ENCODE data around the gene CDC123.
"Not testable (repeated sequence)": the region's sequence is repeated elsewhere in the genome, so short reads cannot be mapped to it uniquely, and the experiment has no call there.

The CDC123 gene

DNA sequence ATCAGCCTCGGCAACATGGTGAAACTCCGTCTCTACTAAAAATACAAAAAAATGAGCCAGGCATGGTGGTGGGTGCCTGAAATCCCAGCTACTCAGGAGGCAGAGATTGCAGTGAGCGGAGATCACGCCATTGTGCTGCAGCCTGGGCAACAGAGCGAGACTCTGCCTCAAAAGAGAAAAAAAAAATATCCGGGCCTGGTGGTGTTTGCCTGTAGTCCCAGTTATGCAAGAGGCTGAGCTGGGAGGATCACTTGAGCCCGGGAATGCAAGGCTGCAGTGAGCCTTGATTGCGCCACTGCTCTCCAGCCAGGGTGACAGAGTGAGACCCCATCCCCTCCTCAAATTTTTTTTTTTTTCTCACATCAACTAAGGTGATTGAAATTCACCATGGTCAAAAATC, 42.8 kb downstream of the CDC123 start:
- DNase-seq (ENCODE audit: insufficient read length) (no peak), FAIRE-seq (no peak)
- TF ChIP-seq POLR2A (IDR thresholded peaks at IDR 0.05; ENCODE audit: low read depth, low read length) (no peak), POLR2AphosphoS5 (IDR thresholded peaks at IDR 0.05; ENCODE audit: low read depth, low read length) (no peak), TAF1 (IDR thresholded peaks at IDR 0.05; ENCODE audit: borderline replicate concordance, low read depth, low read length) (no peak)

DNA sequence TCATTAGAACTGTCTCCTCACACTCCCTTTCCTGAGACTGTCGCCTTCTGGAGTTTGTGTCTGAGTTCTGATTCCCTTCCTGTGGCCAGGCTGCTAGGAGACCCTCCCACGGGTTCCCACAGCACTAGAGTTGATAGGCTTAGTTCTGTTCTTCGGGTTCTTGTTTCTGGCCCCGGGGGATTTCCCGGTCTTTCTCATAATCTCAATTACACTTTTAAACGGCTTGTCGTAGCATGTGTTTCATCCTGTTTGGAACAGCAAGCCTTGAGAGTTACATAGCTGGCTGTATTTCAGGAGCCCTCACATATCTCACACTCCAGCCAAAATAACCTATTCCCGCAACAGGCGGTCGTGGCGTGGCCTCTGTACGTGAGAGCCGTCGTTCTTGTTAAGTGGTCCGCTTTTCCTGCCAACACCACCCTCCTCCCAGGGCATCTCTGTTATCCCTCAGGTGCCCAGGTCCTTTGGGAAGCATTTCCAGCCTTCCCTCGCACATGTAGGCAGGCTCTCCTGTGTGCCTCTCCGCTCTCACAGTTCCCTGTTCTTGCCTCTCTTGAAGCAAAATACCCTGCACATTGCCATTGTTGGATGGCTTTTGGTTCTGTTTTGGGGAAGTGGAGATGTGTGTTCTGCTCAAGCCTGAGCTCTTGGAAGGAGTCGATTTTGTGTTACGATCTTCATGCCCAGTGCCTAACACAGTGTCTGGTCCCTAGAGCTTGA, 46.0 kb downstream of the CDC123 start:
- TF ChIP-seq POLR2A (IDR thresholded peaks at IDR 0.05; ENCODE audit: low read depth, low read length) (no peak), TAF1 (IDR thresholded peaks at IDR 0.05; ENCODE audit: borderline replicate concordance, low read depth, low read length) (no peak), POLR2AphosphoS5 (IDR thresholded peaks at IDR 0.05; ENCODE audit: low read depth, low read length) (no peak)
- FAIRE-seq: peak; percentile 82
- DNase-seq (ENCODE audit: insufficient read length): no peak

DNA sequence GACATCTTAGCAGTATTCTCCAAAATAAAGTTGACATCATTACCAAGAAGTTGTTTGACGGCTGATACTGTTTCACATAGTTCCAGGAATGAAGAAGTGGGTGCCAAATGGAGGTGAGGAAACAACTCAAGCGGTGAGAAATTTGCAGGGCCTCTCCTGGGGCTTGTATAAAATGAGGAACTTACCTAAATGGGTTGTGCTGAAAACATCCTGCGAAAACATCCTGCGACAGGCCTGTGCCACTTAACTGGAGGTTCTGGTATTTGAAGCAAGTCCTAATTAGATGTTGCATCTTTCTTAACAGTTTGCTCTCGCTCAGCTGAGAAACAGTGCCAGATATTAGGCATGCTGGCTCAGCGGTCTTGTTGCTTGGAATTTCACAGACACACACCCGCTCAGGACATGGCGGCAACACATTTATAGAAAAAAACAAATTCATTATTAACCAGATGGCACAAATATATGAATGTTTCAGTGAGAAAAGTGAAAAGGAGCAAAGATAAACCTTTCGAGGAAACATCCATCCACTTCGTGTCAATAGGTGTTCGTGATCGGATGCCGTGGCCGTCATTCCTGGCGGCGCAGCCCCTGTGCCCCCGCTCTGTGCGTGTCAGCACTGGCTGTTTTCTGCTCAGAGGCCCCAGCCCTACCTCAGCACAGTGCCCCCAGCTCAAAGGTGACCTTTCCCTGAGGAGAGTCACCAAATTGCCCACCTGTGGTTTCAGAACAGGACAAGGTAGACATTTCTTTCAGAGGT, 48.1 kb downstream of the CDC123 start:
- FAIRE-seq (no peak), DNase-seq (ENCODE audit: insufficient read length) (no peak)
- TF ChIP-seq POLR2A (IDR thresholded peaks at IDR 0.05; ENCODE audit: low read depth, low read length): no peak
- no peak for TF ChIP-seq TAF1 (IDR thresholded peaks at IDR 0.05; ENCODE audit: borderline replicate concordance, low read depth, low read length)
- no peak for TF ChIP-seq POLR2AphosphoS5 (IDR thresholded peaks at IDR 0.05; ENCODE audit: low read depth, low read length)

DNA sequence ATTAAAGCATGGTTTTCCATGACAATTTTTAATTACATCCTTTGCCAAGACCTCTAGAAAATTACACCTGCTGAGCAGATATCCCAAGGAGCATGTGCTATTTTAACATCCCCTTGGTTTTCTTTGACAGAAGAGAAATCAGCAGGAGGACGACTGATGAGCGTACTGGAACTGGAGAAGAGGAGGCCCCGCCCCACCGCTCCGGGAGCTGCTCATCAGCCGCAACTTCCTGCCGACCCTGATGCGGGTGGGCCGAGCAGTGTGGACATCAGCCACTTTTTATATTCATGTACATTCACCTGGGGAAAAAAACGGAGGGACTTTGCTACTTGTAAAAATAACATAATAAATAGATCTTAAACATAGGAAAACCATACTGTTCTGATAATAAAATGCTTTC, 54.2 kb downstream of the CDC123 start:
- DNase-seq (ENCODE audit: insufficient read length) (no peak), FAIRE-seq (no peak)
- TF ChIP-seq POLR2AphosphoS5 (IDR thresholded peaks at IDR 0.05; ENCODE audit: low read depth, low read length) (no peak), TAF1 (IDR thresholded peaks at IDR 0.05; ENCODE audit: borderline replicate concordance, low read depth, low read length) (no peak), POLR2A (IDR thresholded peaks at IDR 0.05; ENCODE audit: low read depth, low read length) (no peak)

DNA sequence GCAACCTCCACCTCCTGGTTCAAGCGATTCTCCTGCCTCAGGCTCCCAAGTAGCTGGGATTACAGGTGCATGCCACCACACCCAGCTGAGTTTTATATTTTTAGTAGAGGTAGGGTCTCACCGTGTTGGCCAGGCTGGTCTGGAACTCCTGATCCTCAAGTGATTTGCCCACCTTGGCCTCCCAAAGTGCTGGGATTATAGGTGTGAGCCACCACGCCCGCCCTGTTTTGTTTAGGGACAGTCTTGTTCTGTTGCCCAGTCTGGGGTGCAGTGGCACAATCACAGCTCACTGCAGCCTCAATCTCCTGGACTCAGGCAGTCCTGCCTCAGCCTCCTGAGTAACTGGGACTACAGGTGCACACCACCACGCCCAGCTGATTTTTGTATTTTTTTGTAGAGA, 54.7 kb downstream of the CDC123 start:
- not testable (repeated sequence) for FAIRE-seq; DNase-seq (ENCODE audit: insufficient read length)

DNA sequence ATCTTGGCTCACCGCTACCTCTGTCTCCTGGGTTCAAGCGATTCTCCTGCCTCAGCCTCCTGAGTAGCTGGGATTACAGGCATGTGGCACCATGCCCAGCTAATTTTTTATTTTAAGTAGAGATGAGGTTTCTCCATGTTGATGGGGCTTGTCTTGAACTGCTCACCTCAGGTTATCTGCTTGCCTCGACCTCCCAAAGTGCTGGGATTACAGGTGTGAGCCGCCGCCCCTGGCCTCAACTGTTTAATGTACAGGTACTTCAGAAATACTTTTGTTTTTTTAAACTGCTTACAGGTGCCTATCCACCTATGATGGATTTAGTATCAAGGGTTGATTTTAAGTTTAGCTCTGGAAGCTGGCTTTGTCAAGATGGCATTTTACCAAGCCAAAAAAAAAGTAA, 55.6 kb downstream of the CDC123 start:
- no peak for TF ChIP-seq TAF1 (IDR thresholded peaks at IDR 0.05; ENCODE audit: borderline replicate concordance, low read depth, low read length)
- no peak for TF ChIP-seq POLR2A (IDR thresholded peaks at IDR 0.05; ENCODE audit: low read depth, low read length)
- TF ChIP-seq POLR2AphosphoS5 (IDR thresholded peaks at IDR 0.05; ENCODE audit: low read depth, low read length): no peak
- DNase-seq (ENCODE audit: insufficient read length) (no peak), FAIRE-seq (no peak)

DNA sequence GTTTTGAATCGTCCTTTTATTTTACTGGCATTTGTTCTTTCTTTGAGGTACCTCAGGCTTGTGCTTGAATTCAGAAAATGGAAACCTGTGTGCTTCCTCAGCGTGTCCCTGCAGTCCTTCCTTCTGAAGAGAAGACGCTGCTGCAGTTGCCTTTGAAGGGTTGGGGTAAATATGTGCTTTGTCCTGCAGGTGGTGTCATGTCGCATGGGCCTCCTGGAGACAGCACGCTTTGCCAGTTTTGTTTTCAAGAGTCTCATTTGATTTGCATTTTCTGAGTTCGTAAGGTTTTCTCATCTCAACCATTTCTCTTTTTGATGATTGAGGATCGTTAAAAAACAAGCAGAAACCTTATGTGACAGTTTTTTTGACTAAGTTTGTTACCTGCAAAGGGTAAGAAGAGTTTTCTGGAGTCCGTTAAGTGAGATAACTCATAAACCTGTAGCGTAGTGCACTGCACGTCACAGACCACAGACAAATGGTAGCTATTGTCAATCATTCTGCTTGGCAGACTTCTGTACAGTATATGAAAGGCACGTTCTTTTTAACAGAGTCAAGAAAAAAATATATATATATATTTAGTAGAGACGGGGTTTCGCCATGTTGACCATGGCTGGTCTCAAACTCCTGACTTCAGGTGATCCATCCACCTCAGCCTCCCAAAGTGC, 57.0 kb downstream of the CDC123 start:
- no peak for DNase-seq (ENCODE audit: insufficient read length)
- no peak for TF ChIP-seq TAF1 (IDR thresholded peaks at IDR 0.05; ENCODE audit: borderline replicate concordance, low read depth, low read length)
- no peak for TF ChIP-seq POLR2A (IDR thresholded peaks at IDR 0.05; ENCODE audit: low read depth, low read length)
- no peak for TF ChIP-seq POLR2AphosphoS5 (IDR thresholded peaks at IDR 0.05; ENCODE audit: low read depth, low read length)
- no peak for FAIRE-seq

DNA sequence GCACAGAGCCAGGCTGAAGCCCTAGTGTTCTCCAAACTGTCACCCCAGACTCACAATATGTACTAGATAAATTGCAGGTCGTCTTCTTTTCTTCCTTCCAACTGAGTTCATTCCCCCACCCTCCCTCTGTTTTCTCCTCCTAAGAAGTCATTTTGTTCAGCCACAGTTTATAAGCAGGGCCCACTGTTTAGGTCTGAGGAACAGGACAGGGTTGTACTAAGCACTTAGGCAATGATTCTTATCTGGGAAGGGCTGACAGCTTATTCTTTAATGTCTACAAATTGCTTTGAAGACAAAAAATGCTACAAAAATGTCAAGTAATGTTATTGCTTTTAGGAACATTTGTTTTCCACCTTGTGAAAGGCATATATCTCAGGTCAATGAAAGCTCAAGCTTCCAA, 59.1 kb downstream of the CDC123 start:
- FAIRE-seq (no peak), DNase-seq (ENCODE audit: insufficient read length) (no peak)
- TF ChIP-seq POLR2A (IDR thresholded peaks at IDR 0.05; ENCODE audit: low read depth, low read length): no peak

DNA sequence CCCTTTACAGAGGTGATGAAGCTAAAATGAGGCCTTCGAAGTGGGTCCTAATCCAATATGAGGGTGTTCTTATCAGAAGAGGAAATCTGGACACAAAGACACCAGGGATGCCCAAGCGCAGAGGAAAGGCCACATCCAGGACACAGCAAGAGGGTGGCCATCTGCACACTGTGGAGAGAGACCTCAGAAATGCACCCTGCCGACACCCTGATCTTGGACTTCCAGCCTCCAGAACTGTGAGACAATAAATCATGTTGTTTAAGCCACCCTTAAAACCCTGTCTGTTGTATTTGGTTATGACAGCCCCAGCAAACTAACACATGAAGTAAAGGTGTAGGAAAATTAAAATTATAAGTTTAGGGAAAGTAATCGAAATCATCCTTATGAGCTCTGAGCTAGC, 64.0 kb downstream of the CDC123 start:
- DNase-seq (ENCODE audit: insufficient read length): no peak
- TF ChIP-seq POLR2A (IDR thresholded peaks at IDR 0.05; ENCODE audit: low read depth, low read length): no peak
- no peak for TF ChIP-seq TAF1 (IDR thresholded peaks at IDR 0.05; ENCODE audit: borderline replicate concordance, low read depth, low read length)
- TF ChIP-seq POLR2AphosphoS5 (IDR thresholded peaks at IDR 0.05; ENCODE audit: low read depth, low read length): no peak
- no peak for FAIRE-seq

DNA sequence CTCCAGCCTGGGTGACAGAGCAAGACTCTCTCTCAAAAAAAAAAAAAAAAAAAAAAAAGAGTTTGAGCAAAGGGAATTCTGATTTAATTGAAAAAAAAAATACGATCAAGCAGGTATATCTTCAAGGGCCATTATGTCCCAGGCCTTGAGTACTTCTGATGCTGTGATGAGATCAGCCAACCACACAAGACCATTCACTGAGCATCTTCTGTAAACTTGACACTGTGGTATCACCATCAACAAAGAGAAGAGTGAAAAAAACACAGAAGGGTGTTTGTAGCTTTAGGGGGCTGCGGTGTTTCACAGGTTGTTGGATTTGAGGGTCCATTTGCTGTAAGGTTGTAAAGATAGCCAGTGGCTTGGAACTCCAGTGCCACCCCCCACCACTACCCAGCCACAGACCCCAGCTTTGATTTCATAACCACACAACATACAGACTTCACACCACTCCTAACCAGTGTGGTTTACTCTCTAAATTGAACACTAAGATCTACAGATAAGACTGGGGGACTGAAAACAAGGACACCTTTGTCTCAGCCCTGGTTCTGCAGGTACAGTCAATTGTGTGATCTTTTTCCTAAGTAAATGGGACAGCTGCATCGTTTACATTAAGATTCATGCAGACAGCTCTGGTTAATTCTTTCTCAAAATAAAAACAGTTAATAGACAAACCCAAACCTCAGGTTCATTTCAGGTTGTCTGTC, 66.4 kb downstream of the CDC123 start:
- DNase-seq (ENCODE audit: insufficient read length) (no peak), FAIRE-seq (no peak)
- no peak for TF ChIP-seq TAF1 (IDR thresholded peaks at IDR 0.05; ENCODE audit: borderline replicate concordance, low read depth, low read length)
- no peak for TF ChIP-seq POLR2AphosphoS5 (IDR thresholded peaks at IDR 0.05; ENCODE audit: low read depth, low read length)
- TF ChIP-seq POLR2A (IDR thresholded peaks at IDR 0.05; ENCODE audit: low read depth, low read length): no peak

DNA sequence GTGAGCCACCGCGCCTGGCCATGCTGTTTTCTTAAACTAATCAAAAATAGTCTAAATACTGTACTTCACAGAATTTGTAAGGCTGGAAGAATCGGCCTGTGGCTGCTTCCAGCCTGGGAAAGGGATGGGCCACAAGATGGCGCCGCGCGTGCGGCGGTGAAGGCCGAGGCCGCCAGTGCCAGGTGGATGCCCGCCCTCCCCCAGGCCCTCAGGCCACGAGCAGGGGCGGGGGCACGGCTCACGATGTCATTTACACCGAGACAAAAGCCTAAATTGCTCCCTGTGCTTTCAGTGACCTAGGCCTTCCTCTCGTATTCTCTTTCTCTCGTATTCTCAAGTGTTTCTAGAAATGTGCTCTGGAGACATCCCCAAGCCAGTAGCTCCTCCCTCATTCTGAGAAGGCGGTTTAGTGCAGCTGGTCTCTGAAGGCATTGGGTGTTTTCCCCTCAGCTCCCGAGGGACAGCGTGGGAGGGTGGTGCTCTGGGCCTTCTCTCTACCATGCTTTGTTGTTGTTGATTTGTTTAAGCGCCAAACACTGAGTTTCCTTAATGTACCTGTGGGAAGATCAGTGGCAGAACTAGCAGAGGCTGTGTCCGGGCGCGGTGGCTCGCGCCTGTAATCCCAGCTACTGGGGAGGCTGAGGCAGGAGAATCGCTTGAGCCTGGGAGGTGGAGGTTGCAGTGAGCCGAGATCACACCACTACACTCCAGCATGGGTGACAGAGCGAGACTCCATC, 68.4 kb downstream of the CDC123 start:
- TF ChIP-seq TAF1 (IDR thresholded peaks at IDR 0.05; ENCODE audit: borderline replicate concordance, low read depth, low read length) (no peak), POLR2AphosphoS5 (IDR thresholded peaks at IDR 0.05; ENCODE audit: low read depth, low read length) (peak; percentile 35; the same call in 1 of the 2 replicates)
- DNase-seq (ENCODE audit: insufficient read length): peak; percentile 70

More for the DNA sequence above, 68.4 kb downstream of the CDC123 start:
- FAIRE-seq: peak; percentile 97

Data from GM12892 (cell line).